ENCODE data around the gene OR14C36. TPM values are rescaled to one million over a fixed set of nuclear protein-coding genes. Genes with fewer than 3 reads are reported as not detected.

OR14C36 gene
- total and polyA plus RNA-seq, 2 of the 8 experiments (the other 6 are each of a cell fraction or from before 2014, with no cell fraction given), result not detected

DNA sequence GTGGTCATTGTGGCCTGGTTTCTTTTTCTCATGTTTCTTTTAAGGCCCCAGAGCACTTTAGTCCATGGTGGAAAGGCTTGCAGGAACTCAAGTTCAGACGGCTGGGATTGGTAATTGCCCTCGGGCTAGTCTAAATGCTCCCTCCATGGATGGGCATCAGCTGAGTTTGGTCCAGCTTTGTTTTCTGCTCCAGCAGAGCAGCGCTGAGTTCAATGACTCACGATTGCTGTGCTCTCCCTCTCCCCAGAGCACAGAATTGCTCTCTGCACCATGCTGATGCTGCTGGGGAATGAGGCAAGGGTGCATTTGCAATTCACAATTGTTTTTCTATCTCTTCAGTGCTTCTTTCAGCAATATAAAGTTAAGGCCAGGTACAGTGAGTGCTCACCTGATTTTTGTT, 25.2 kb downstream of the OR14C36 start (continued):
- TF ChIP-seq, protein P1, sequence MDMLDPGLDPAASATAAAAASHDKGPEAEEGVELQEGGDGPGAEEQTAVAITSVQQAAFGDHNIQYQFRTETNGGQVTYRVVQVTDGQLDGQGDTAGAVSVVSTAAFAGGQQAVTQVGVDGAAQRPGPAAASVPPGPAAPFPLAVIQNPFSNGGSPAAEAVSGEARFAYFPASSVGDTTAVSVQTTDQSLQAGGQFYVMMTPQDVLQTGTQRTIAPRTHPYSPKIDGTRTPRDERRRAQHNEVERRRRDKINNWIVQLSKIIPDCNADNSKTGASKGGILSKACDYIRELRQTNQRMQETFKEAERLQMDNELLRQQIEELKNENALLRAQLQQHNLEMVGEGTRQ (IDR thresholded peaks at IDR 0.05; ENCODE audit: low read length), result no peak

Measured in H1 (cell line).